GM21423 (cell line): ENCODE results near the gene ZBED3.

ENCODE experiments used
- ATAC-seq: cut with Tn5 transposase; IDR thresholded peaks from one replicate; pipeline ENCODE4 v1.9.1; 2021; ENCODE audit warnings: mild to moderate bottlenecking, moderate library complexity; ENCODE audit not compliant: unreplicated experiment

The ZBED3 gene

GRCh38 chr5:77077829-77078176, 9.3 kb downstream of the ZBED3 start:
- no peak for ATAC-seq

GRCh38 chr5:77076961-77077828, 9.9 kb downstream of the ZBED3 start:
- peak; percentile 89 for ATAC-seq

- no peak for ATAC-seq
Observed at GRCh38 chr5:77074745-77075144, 12.3 kb downstream of the ZBED3 start.

GRCh38 chr5:77073667-77074066, 13.4 kb downstream of the ZBED3 start:
- no peak for ATAC-seq

GRCh38 chr5:77066823-77067442, 20.2 kb downstream of the ZBED3 start:
- ATAC-seq: peak; percentile 78

- peak; percentile 17 for ATAC-seq
Observed at GRCh38 chr5:77066184-77066583, 20.9 kb downstream of the ZBED3 start.

GRCh38 chr5:77065256-77065655, 21.8 kb downstream of the ZBED3 start:
- no peak for ATAC-seq

- ATAC-seq: no peak
Observed at GRCh38 chr5:77064040-77064439, 23.0 kb downstream of the ZBED3 start.

- ATAC-seq: no peak
Observed at GRCh38 chr5:77046416-77047073, 40.5 kb downstream of the ZBED3 start.

GRCh38 chr5:77035950-77036349, 51.1 kb downstream of the ZBED3 start:
- no peak for ATAC-seq

GRCh38 chr5:77033338-77033737, 53.7 kb downstream of the ZBED3 start:
- no peak for ATAC-seq

GRCh38 chr5:77032635-77033034, 54.5 kb downstream of the ZBED3 start:
- no peak for ATAC-seq

GRCh38 chr5:77031891-77032290, 55.2 kb downstream of the ZBED3 start:
- no peak for ATAC-seq

- peak; percentile 98 for ATAC-seq
Observed at GRCh38 chr5:77030097-77031071, 56.7 kb downstream of the ZBED3 start, which contains the start of gene AGGF1. Gene AGGF1, plus strand, starts transcription at chr5:77030404. Its CDS starts 363 bp downstream, at chr5:77030767.

GRCh38 chr5:77029376-77029885, 57.7 kb downstream of the ZBED3 start:
- ATAC-seq: no peak

GRCh38 chr5:77028631-77029375, 58.3 kb downstream of the ZBED3 start:
- no peak for ATAC-seq

- ATAC-seq: no peak
Observed at GRCh38 chr5:77024490-77024889, 62.6 kb downstream of the ZBED3 start.

- ATAC-seq: no peak
Observed at GRCh38 chr5:77022511-77023417, 64.3 kb downstream of the ZBED3 start.
